ENCODE results near the gene THAP12. TPM values are rescaled to one million over a fixed set of nuclear protein-coding genes. Genes with fewer than 3 reads are reported as not detected.

The THAP12 gene
- total and polyA plus RNA-seq, 11 donors: 9.5 to 29.3 (median 17.9) TPM

- intact Hi-C loops (cut with DNase I): no loop called here
- peaks cover 0 to 47% (median 34%) of the 10 kb centered on the region in 9 donors for H3K36me3 ChIP-seq
- 90 to 92% (median 92%) methylated on average over 3 of the region's 3 CpGs for WGBS, 4 donors
- no peaks in the 10 kb centered on the region for H3K27me3 ChIP-seq
- H3K27ac ChIP-seq: no peak overlapping the region
- no peak overlapping the region for H3K4me3 ChIP-seq
- TF ChIP-seq CTCF (IDR thresholded peaks at IDR 0.05): no peak
- no peak for TF ChIP-seq POLR2A (IDR thresholded peaks at IDR 0.05)
- DNase-seq: no peak
- ATAC-seq: no peak
- no peaks in the 10 kb centered on the region for H3K9me3 ChIP-seq
- H3K4me1 ChIP-seq: peaks cover 0 to 8% (median 0%) of the 10 kb centered on the region in 12 donors
Measured at GRCh38 chr11:76348348-76348747, 32.6 kb downstream of the THAP12 start.

- Histone ChIP-seq H3K4me3 (no peak overlapping the region), H3K27ac (no peak overlapping the region), H3K27me3 (no peaks in the 10 kb centered on the region), H3K9me3 (no peaks in the 10 kb centered on the region), H3K36me3 (peaks cover 0 to 38% (median 25%) of the 10 kb centered on the region in 9 donors), H3K4me1 (peaks cover 0 to 8% (median 0%) of the 10 kb centered on the region in 12 donors)
- TF ChIP-seq POLR2A (IDR thresholded peaks at IDR 0.05) (no peak), CTCF (IDR thresholded peaks at IDR 0.05) (no peak)
- DNase-seq (no peak), ATAC-seq (no peak)
- WGBS, 4 donors: 68 to 80% (median 76%) methylated on average over 2 of the region's 2 CpGs
- intact Hi-C loops (cut with DNase I): no loop called here
Measured at GRCh38 chr11:76347466-76347865, 33.5 kb downstream of the THAP12 start.

- no peaks in the 10 kb centered on the region for H3K36me3 ChIP-seq
- WGBS, 4 donors: 22 to 45% (median 41%) methylated on average over 6 of the region's 6 CpGs
- intact Hi-C loops (cut with DNase I): no loop called here
Measured at GRCh38 chr11:76339221-76339620, 41.7 kb downstream of the THAP12 start.

GRCh38 chr11:76337923-76338322 is 43.0 kb downstream of the THAP12 start:
- ATAC-seq (no peak), DNase-seq (no peak)
- peaks cover 0 to 11% (median 0%) of the 10 kb centered on the region in 12 donors for H3K9me3 ChIP-seq
- H3K27me3 ChIP-seq: no peaks in the 10 kb centered on the region
- H3K36me3 ChIP-seq: no peaks in the 10 kb centered on the region
- H3K4me1 ChIP-seq: peaks cover 0 to 39% (median 15%) of the 10 kb centered on the region in 12 donors
- peak overlapping the region in 6 of 12 donors; percentile 25 to 89 (median 66) for H3K27ac ChIP-seq
- 63 to 84% (median 72%) methylated on average over 2 to 4 of the region's 4 CpGs for WGBS, 4 donors
- H3K4me3 ChIP-seq: no peak overlapping the region
- intact Hi-C loops (cut with DNase I): no loop called here
- TF ChIP-seq CTCF (IDR thresholded peaks at IDR 0.05): no peak
- TF ChIP-seq POLR2A (IDR thresholded peaks at IDR 0.05): no peak

More at GRCh38 chr11:76339221-76339620, 41.7 kb downstream of the THAP12 start:
- H3K9me3 ChIP-seq: peaks cover 0 to 11% (median 0%) of the 10 kb centered on the region in 12 donors
- no peak overlapping the region for H3K4me3 ChIP-seq
- TF ChIP-seq POLR2A (IDR thresholded peaks at IDR 0.05): no peak
- TF ChIP-seq CTCF (IDR thresholded peaks at IDR 0.05): no peak
- no peaks in the 10 kb centered on the region for H3K27me3 ChIP-seq
- peaks cover 0 to 39% (median 15%) of the 10 kb centered on the region in 12 donors for H3K4me1 ChIP-seq
- DNase-seq (peak in 4 of 5 donors; percentile 66 to 81 (median 73)), ATAC-seq (peak; percentile 90 to 96 (median 94))
- H3K27ac ChIP-seq: peak overlapping the region in 11 of 12 donors; percentile 48 to 89 (median 67)

Measured in heart left ventricle (tissue), 16 donors.